Left cardiac atrium (tissue), 4 donors: ENCODE results near the gene MOCS3. TPM values are rescaled to one million over a fixed set of nuclear protein-coding genes. Genes with fewer than 3 reads are reported as not detected.

Source experiments
- ATAC-seq, 2 donors: fragments of 200-7000 bp; cut with Tn5 transposase; one replicate each; pipeline ENCODE4 v1.9.1; 2020; ENCODE audit warnings: mild to moderate bottlenecking in 2 of 2, moderate library complexity in 2 of 2
- DNase-seq: peaks from one replicate; pipeline ENCODE4 v3.0.0-alpha.2; 2020
- intact Hi-C, 2 donors: fragments of 100-400 bp; cut with DNase I; formaldehyde crosslinking; loops; one replicate each; pipeline versions ENCODE4 v1.14.1 to v1.15.1; 2022 to 2023
- total RNA-seq, 2 donors: library from RNA; stranded (reverse); fragmentation: NEBNext Ultra II Directional; extraction: Animal tissue kit (Norgen Biotek cat#: 25700); gene quantifications; one replicate each; pipeline ENCODE4 v1.2.1, GENCODE V29; 2021
- donor health status: DM: no; HTN: yes; CAD: no.
- donor health status: DM: no; HTN: yes; CAD: no; lungs with severe emphysema.
- donor health status: DM: yes; HTN: yes; CAD: no.
- donor health status: Dilated cardiomyopathy.

Gene MOCS3
- total RNA-seq, 2 donors from 2014 or later = 2.4 to 2.9 TPM

DNA sequence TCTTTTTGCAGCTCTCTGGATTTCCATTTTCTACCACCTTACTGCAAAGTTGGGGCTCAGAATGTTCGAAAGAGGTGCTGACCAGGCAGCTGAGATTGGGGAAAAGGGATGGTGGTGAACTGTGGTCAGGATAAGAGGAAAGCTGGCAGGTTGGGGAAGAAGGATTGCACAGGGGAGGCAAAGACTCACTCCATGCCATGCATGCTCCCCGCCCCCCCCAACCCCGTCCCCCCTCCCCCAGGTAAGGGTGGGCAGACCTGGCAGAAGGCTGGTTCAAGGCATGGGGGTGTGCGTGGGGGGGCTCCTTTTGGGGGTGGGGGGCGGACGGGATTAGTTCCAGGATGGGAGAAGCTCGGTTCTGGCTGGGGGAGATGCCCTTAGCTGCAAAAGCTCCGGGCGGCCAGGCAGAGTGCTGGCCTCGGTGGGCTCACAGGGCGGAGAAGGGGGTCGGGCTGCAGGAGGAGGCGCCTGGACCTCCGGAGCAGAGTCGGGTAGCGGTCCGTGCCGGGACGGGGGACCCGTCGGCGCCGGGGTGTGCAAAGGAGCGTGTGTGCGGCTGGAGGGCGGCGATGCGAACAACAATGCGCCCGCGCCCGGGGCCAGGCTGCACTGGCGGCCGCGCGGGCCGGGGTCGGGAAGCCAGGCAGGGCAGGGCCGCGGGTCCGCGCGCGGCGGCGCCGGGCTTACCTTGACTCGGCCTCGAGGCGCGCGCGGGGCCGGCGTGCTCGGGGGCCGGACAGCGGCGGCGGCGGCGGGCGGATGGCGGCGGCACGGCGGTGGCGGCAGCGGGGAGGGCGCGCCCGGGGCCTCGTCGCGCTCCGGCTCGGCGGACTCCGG lies 28.3 kb upstream of the MOCS3 start:
- intact Hi-C loops = no loop called here
- DNase-seq (peak; percentile 27), ATAC-seq (peak; percentile 2 to 3)

DNA sequence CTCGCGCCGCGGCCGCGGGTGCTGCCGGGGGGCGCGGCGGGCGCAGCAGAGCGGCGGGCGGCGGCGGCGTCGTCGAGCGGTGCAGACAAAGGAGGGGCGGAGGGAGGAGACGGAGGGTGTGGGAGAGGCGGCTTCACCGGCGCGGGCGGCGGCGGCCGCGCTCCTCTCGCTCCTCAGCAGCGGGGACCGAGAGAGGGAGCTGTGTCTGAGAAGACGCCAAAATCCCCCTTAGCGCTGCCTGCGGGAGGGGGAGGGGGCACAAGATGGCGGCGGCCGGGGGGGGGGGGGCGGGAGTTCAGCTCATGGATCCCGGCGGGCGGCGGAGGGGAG lies 27.7 kb upstream of the MOCS3 start:
- intact Hi-C loops = no loop called here
- DNase-seq (no peak), ATAC-seq (peak; percentile 39 to 44)

DNA sequence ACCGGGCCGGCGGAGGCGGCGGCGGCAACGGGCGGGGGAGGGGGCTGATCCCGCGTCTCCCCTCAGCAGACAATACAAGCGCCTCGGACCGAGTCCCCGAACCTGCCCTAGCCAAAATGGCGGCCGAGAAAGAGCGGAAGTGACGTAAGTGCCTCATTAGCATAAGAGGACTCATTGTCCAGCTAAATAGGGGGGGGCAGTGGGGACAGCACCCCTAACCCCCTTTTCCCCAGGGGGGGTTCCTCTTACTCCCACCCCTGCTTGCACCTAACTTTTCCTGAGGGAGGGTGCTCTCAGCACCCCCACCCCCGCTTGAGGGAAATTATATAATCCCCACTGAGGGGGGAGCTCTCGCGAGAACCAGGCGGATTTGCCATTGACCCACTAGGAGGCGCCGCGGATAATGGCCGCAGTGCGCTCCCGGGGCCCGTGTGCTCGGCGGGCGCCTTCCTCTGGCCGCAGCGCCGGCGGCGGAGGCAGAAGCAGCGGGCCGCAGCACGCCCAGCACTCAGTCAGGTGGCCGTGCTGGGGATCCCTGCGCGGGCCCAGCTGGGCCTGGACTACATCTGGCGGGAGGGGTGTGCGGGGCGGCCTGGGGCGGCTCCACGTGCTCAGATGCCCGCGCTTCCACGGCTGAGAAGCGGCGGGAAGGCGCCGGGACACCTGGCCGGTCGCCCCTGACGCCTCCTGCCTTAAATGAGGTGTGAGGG lies 27.2 kb upstream of the MOCS3 start, which contains the start of gene ADNP:
Gene ADNP, minus strand, starts transcription at position 132 of the 710 bp plus-strand sequence. CDS start 27,441 bp downstream, outside the sequence.
- peak; percentile 87 to 89 for ATAC-seq
- intact Hi-C loops = no loop called here
- DNase-seq = peak; percentile 93

DNA sequence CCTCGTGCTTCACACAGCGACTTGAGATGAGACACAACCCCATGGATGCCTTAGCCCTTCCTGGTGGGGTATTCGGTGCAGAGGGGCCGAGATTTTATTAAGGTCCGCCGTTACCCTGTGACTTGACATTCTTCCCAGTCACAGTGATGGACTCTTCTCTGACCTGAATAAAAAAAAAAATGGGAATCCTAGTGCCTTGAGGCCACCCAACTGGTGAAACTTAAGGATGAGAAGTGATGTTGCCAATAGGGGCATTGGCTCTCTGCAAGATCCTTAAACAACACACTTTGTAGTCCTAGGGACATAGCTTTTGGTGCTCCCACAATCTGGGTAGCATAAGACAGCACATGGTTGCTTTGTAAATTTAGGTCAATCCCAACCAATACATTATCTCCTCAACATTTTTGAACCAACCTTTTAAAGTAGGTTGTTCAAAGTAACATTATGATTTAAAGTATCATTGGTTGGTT lies 26.6 kb upstream of the MOCS3 start:
- intact Hi-C loops = no loop called here
- no peak for ATAC-seq
- DNase-seq = no peak

DNA sequence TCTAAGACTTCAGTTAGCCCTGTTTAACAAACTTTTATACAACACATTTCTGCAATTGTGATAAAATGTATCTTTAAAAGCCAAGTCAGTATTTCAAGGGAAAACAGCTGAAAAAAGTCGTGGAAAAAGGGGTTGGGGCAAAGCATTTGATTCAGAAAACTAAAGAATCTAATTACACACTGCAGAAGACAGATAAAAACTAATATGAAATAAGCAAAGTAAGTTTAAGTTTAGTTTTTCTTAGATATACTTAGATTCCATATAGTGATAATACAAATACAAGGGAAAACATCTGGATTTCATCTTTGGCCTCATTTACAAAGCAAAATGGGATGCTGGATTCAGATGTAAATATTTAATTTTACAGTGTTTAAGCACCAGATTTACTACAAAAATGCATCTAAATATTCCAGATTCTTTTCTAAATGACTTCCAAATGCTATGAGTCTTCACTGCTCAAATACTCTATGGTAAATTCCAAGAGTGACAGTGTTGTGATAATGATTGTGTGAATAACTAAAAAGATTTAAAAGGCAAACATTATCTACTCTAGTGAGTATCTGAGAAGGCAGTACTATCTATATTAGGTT lies 25.8 kb upstream of the MOCS3 start:
- ATAC-seq (no peak), DNase-seq (no peak)
- intact Hi-C loops = no loop called here

DNA sequence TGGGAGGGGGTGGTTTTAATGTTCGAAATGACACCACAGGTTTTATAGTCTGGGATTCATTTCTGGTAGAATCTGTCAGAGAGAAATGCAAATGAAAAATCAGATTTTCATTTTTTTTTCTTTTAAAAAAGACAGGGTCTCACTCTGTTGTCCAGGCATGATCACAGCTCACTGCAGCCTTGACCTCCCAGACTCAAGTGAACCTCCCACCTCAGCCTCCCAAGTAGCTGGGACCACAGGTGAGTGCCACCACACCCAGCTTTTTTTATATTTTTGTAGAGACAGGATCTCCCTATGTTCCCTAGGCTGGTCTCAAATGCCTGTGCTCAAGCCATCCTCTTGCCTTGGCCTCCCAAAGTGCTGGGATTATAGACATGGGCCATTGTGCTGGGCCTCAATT lies 25.0 kb upstream of the MOCS3 start:
- DNase-seq = no peak
- no peak for ATAC-seq
- intact Hi-C loops = no loop called here

DNA sequence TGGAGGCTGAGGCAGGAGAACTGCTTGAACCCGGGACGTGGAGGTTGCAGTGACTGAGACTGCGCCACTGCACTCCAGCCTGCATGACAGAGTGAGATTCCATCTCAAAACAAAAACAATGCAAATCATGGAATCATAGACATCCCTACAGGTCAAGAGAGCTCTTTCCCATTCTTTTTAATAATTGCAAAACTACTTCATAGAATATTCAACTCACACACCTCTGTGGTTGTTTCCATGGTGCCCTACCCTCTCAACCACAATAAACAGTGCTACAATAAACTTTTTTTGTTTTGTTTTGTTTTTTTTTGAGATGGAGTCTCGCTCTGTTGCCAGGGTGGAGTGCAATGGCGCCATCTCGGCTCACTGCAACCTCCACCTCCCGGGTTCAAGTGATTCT lies 15.5 kb upstream of the MOCS3 start:
- intact Hi-C loops = no loop called here
- no peak for DNase-seq

DNA sequence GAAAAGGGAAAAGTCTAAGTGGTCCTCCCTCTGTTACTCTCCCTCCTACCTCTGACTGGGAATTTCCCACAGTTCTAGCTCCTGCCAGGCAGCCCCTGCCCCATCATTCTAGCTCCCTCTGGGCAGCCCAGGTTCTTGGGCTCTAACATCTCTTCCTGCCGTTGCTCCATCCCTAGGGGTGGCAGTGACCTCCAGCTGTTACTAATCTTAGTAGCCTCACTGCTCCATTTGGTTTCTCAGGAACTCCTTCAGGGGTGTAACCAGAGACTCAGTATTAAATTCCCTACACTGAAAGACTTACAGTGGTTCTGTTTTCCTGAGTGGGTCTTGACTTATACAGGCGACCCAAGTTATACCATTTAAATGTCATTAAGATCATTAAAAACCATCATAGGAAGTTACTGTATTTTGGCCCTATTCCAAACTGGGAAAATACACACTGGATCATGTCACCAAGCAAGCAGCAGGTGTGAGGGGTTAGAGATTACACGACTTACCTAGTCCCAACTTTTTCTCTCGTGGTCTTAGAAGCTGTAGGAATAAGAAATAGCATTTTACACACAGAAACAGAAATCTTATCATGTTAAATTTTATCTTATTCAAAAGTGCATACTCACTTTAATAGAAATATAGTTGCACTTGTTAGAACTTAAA lies 10.4 kb upstream of the MOCS3 start:
- ATAC-seq = no peak
- intact Hi-C loops = no loop called here
- no peak for DNase-seq

More for the DNA sequence above, 15.5 kb upstream of the MOCS3 start:
- no peak for ATAC-seq

DNA sequence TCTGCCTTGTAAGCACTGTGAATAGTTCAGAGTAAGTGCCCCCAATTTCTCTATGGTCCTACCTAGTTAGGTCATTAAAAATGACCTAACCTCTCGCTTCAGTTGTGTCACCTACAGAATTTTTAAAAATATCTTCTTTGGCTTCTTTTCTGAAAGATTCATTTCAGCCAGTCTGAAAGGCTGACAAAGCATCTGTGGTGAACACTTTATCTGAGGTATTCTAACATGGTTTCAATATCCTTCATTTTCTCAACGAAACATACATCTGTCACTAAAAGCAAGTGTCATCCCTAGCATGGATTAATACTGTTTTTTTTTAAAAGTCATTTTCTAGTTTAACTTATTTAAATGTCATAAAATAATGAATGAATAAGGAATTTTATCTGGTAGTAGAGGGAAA lies 5.4 kb upstream of the MOCS3 start:
- ATAC-seq = no peak
- intact Hi-C loops = loop anchor here in 1 of 2 donors (10.0 kb wide), 1 partner anchor 138 kb away; no protein-coding TSS in a partner anchor
- no peak for DNase-seq

DNA sequence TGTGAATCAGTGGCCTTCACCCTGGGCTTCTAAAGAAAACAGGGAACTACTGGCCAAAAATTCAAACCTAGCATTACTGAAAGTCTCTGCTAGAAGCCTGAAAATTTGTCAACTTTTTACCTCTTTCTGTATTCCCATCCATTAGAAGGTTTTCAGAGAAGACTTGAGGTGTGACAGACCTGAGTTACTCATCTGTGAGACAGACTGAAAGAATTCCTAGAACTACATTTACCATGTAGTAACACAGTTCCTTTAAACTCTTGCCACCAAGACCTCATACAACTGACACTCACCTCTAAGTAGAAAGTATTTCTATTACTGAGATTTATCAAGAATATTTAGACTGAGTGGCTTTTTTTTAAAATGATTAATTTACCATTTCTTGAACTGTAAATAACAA lies 4.8 kb upstream of the MOCS3 start:
- DNase-seq (no peak), ATAC-seq (no peak)
- intact Hi-C loops = loop anchor here in 1 of 2 donors (10.0 kb wide), 1 partner anchor 139 kb away; no protein-coding TSS in a partner anchor

DNA sequence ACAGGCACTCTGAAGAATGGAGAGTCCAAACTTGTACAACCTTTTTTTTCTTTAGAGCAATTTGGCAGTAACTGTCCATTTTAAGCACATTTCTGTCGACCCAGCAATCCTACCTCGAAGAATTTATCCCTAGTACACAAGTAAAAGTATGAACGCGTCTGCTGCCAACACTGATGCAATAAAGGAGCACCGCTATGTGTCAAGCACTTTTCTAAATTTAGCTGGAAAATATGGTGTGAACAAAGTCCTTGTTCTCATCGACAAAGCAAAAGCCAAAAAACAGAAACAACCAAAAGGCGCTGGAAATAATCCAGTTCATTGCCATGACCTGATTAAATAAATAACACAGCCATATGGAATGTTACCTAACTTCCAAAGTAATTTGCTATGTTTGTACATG lies 1.3 kb upstream of the MOCS3 start:
- DNase-seq = no peak
- intact Hi-C loops = loop anchor here in 1 of 2 donors (10.0 kb wide), 1 partner anchor 142 kb away; no protein-coding TSS in a partner anchor
- no peak for ATAC-seq

DNA sequence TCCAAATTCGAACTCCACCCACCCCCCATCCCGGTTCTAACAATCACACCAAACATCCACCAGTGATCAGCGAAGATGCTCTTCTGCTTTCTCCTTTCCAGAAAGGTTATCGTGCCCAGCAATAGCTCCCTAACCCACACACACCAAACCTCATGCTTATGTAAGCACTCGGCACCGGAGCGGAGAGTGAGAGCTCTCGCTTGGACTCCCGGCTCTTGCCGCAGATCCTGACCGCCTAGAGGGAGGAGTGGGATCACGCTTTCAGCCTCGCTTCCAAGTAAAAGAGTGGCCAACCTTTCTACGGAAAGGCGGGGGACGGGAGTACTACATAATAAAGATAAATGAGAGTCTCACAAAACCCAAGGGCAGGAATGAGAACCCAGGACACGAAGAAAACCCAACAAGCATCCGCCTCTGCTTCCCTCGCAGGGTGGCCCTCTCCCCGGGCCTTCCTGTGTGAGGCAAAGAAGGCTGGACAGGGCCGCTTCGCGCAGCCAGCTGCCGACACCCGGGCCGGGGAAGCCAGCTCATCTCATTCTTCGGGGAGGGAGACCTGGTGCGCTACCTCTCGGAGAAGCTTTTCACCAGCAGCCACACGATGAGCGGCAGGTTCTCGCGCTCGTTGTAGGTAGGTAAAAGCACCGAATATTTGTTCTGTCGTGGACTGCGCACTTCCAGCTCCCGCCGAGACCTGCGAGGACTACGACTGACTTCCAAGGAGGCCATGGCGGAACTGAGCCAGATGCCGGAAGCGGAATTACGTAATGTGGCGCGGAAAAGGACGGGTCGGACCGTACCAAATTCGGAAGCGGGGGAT lies 612 bp upstream of the MOCS3 start, which contains the start of gene DPM1:
Gene DPM1, minus strand, starts transcription at position 735 of the 817 bp plus-strand sequence. Its CDS starts 9 bp downstream, at position 726.
- ATAC-seq = peak; percentile 91 to 93
- intact Hi-C loops = loop anchor here in 1 of 2 donors (10.0 kb wide), 1 partner anchor 143 kb away; no protein-coding TSS in a partner anchor
- DNase-seq = peak; percentile 90

DNA sequence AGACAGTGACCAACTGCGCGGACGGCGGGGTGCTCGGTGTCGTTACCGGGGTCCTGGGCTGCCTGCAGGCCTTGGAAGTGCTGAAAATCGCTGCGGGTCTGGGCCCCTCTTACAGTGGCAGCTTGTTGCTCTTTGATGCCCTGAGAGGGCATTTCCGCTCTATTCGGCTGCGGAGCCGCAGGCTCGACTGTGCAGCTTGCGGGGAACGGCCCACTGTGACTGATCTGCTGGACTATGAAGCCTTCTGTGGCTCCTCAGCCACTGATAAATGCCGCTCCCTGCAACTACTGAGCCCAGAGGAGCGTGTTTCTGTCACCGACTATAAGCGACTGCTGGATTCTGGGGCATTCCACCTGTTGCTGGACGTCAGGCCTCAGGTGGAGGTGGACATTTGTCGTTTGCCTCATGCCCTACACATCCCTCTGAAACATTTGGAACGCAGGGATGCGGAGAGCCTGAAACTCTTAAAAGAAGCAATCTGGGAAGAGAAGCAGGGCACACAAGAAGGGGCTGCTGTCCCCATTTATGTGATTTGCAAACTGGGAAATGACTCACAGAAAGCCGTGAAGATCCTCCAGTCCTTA lies 1.0 kb downstream of the MOCS3 start:
- no peak for DNase-seq
- intact Hi-C loops = loop anchor here in 1 of 2 donors (10.0 kb wide), 1 partner anchor 145 kb away; no protein-coding TSS in a partner anchor
- no peak for ATAC-seq

DNA sequence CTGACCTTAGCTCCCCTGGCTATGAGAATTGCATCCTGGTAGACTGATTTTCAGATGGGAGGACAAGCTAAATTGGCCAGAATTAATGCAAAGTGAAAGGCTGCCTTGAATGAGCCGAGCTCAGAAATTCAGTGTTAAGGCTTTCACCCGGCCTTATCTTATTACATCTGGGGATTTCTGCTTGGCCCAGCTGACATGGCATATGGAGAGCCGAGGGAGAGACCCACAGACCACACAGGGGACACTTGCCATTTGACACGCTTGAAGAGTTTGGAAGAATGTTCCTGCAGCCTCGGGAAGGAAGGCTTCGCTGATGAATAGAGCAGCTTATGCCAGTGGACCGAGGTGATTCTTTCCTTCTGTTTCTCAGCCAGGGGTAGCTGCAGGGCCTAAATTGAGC lies 9.0 kb downstream of the MOCS3 start:
- ATAC-seq (no peak), DNase-seq (no peak)
- intact Hi-C loops = no loop called here

DNA sequence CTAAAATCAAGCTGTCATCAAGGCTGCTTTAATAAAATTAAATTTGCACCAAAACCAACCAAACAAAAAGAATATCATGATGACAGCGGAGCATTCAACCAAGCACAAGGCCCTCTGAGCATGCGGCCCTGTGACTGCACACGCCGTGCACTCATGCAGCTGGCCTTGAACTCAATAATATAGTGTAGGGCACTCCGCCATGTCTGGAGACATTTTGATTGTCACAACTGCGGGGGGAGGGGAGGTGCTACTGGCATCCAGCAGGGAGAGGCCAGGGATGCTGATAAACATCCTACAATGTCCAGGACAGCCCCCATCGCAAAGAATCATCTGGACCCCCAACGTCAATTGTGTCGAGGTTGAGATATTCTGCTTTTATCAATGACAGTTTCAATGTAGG lies 9.7 kb downstream of the MOCS3 start:
- intact Hi-C loops = no loop called here
- ATAC-seq = no peak
- DNase-seq = no peak

DNA sequence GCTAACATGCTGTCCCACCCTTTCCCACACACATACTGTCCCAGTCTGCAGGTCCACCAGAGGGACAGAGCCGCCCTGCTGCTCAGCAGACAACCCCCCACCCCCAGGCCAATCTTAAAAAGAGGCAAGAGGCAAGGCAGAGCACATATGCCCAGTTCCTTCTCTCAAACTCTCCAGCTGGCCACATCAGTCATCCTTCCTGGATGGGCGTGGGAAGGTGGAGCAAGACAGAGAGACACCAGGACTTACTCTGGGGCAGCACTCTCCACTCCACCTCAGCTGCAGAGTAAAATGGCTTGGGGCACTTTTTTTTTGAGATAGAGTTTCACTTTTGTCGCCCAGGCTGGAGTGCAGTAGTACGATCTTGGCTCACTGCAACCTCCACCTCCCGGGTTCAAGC lies 10.8 kb downstream of the MOCS3 start:
- intact Hi-C loops = no loop called here
- ATAC-seq = no peak
- DNase-seq = no peak

DNA sequence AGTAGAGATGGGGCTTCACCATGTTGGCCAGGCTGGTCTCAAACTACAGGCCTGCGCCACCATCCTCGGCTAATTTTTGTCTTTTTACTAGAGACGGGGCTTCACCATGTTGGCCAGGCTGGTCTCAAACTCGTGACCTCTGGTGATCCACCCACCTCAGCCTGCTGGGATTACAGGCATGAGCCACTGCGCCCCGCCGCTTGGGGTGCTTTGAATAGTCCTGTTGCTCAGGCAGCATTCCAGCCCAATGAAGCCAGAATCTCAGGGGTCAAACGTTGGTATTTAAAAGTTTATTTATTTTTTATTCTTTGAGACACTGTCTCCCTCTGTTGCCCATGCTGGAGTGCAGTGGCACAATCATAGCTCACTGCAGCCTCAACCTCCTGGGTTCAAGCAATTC lies 11.3 kb downstream of the MOCS3 start:
- ATAC-seq (no peak), DNase-seq (no peak)
- intact Hi-C loops = no loop called here
